ENCODE measurements around the gene CCDC18.

Gene CCDC18

DNA sequence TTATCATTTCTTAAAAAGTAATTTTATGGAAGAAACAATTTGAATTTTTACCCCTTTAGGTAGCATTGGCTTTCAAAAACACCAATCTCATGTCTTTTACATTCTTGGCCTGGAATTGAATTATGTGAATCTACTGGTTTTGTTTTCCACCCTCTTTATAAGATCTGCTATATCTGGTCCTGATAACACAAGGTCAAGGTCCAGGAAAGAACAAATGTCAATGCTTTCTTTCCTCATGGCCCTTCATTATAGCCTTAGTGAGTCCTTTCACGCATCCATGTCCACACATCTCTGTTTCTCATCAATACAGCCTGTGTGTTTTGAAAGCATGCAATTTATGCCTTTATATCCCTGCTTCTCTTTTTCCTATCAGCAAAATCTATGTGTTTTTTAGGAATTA lies 141.2 kb downstream of the CCDC18 start:
- no peak for DNase-seq

DNA sequence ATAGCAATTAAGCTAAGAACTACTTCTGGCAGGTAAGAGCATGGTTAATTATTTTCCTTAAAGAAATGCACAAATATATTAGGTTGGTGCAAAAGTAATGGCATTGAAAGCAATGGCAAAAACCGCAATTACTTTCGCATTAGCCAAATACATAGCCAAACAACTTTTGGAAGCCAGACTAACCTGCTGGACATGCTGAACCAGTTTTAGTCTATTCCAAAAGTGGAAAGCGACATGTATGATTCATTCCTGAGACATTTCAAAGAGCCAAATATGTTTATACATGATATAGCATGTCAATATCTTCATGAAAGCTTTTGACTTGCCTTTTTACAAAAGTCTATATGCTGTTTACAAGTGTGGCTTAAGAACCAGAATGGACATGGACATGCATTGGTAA lies 141.8 kb downstream of the CCDC18 start:
- DNase-seq = no peak

DNA sequence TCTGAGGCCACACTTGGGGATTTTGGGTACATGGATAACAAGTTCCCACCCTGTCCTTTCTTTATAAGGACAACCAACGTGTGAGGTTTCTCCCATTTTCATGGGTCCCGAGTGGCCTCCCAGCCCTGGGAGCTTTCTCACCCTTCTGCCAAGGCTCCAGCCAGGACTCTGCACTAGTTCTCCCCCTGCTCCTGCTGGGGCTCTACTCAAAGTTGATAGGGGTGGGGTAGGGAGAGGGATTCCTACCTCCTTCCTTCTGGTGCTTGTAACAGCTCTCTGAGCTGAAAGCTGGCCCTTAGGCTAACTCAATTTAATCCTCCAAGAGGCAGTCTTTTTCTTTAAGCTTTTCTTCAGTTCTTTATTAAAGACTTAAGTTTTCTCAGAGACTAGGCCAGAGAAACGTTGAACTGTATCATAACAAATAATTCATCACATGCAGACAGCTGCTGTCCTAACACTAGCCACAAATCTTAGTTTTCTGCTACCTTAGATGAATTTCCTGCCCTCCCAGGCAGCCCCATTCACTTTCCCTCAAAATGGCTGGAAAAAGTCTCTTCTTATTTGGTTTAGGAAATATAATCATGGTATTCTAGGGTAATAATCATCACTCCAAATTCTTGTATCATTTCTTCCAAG lies 142.8 kb downstream of the CCDC18 start:
- no peak for DNase-seq

DNA sequence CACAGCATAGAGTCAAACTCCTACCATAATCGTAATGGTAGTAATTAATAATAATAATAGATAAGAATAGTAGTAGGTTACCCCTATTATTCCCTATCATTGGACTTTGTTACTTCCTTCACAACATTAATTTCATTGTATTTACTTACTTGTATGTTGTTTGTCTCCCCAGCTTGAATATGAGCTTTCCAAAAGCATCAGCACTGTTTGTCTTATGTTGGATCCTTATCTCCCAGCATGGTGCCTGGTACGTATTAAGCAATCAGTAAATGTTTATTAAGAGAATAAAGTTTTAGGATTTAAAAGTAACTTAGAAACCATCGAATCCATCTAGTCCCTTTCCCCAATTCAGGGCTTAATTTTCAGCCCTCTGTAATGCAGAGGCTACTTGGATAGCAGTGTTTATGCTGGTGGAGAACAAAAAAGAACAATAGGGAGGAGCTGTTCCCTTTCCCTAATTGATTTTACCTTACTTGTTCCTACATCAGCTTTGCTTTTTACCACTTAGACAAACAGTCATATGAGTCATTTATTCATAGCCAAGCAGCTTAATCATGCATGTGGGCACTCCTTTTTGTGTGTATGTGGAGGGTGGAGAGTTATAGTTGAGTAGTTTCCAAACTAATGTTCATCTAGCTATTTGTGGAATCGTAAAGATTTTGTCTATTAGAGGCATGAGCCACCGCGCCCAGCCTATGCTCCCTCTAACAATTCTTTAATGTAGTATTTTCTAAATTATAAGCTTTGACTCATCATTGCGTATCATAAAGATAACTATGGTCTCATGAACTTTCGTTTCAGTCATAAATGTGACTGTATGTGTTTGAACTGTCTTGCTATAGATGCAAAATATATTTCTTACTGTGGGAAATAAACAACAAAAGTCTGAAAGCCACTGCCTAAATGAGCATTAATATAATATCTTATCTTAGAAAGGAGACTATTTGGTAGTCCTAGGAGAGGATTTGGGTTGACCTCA lies 144.3 kb downstream of the CCDC18 start:
- no peak for DNase-seq

All from OCI-M1 (cell line).